Gastroesophageal sphincter (tissue), 4 donors: ENCODE results near the gene IQGAP2. TPM values are rescaled to one million over a fixed set of nuclear protein-coding genes. Genes with fewer than 3 reads are reported as not detected.
"Not testable (repeated sequence)": the region's sequence is repeated elsewhere in the genome, so short reads cannot be mapped to it uniquely, and the experiment has no call there.

Source experiments
- ATAC-seq: fragments of 150-250 bp; one replicate; pipeline ENCODE4 v1.9.1; 2016; ENCODE audit warnings: mild to moderate bottlenecking, moderate library complexity
- H3K27ac ChIP-seq, 4 donors: fragments of 200-600 bp; sonication (generic) in 3 of 4; 1 replicate in 3 of 4; 2 replicates in 1 of 4; pipeline ENCODE4 v1.5.1; 2016 to 2019
- H3K27me3 ChIP-seq: fragments of 200-600 bp; sonication (generic); one replicate; pipeline ENCODE4 v1.5.1; 2019
- H3K36me3 ChIP-seq, 2 donors: fragments of 200-600 bp; sonication (generic); one replicate each; pipeline ENCODE4 v1.5.1; 2019; ENCODE audit warnings: control low read depth in 1 of 2
- H3K4me1 ChIP-seq, 3 donors: fragments of 200-600 bp; sonication (generic); 1 replicate in 2 of 3; 2 replicates in 1 of 3; pipeline ENCODE4 v1.5.1; 2016 to 2019; ENCODE audit warnings: control low read depth in 2 of 3
- H3K4me3 ChIP-seq, 2 donors: fragments of 200-600 bp; sonication (generic); one replicate each; pipeline ENCODE4 v1.5.1; 2019; ENCODE audit warnings: mild to moderate bottlenecking in 1 of 2, moderate library complexity in 1 of 2
- H3K9me3 ChIP-seq, 3 donors: fragments of 200-600 bp; sonication (generic); one replicate each; pipeline ENCODE4 v1.5.1; 2017 to 2019; ENCODE audit warnings: control low read depth in 2 of 3
- EP300 ChIP-seq: sonication (generic); formaldehyde crosslinking; IDR thresholded peaks from one replicate; pipeline ENCODE4 v1.6.1; 2017; ENCODE audit warnings: antibody characterized with exemption, mild to moderate bottlenecking
- POLR2A ChIP-seq, 2 donors: fragments of 450-650 bp; IDR thresholded peaks; one replicate each; pipeline ENCODE4 v1.6.1; 2017; ENCODE audit warnings: antibody characterized with exemption in 2 of 2, mild to moderate bottlenecking in 2 of 2, moderate library complexity in 1 of 2
- POLR2AphosphoS5 ChIP-seq: sonication (generic); formaldehyde crosslinking; IDR thresholded peaks from one replicate; pipeline ENCODE4 v1.6.1; 2017; ENCODE audit warnings: antibody characterized with exemption
- whole genome bisulfite sequencing, 2 donors: methylation state at CpG; one replicate each; pipeline ENCODE4 v1.1.5; 2018; ENCODE audit warnings: low coverage in 1 of 2; 5-methylcytosine and 5-hydroxymethylcytosine counted together
- total RNA-seq, 4 donors: library from RNA; depleted of rRNA; stranded (reverse); fragments of >200 nt; gene quantifications; one replicate each; pipeline ENCODE4 v1.1.0, GENCODE V29; 2016
- TF ChIP-seq, protein P1 (sequence below), 4 experiments: fragments of 200-600 bp in 2 of 4; fragments of 450-650 bp in 2 of 4; sonication (generic) in 1 of 4; IDR thresholded peaks; one replicate each; pipeline ENCODE4 v1.5.1; 2017 to 2019; ENCODE audit warnings: antibody characterized with exemption in 4 of 4, mild to moderate bottlenecking in 2 of 4, moderate library complexity in 2 of 4

IQGAP2 gene
- total RNA-seq, 4 donors from 2014 or later = 15.7 to 34.4 (median 25.8) TPM

DNA sequence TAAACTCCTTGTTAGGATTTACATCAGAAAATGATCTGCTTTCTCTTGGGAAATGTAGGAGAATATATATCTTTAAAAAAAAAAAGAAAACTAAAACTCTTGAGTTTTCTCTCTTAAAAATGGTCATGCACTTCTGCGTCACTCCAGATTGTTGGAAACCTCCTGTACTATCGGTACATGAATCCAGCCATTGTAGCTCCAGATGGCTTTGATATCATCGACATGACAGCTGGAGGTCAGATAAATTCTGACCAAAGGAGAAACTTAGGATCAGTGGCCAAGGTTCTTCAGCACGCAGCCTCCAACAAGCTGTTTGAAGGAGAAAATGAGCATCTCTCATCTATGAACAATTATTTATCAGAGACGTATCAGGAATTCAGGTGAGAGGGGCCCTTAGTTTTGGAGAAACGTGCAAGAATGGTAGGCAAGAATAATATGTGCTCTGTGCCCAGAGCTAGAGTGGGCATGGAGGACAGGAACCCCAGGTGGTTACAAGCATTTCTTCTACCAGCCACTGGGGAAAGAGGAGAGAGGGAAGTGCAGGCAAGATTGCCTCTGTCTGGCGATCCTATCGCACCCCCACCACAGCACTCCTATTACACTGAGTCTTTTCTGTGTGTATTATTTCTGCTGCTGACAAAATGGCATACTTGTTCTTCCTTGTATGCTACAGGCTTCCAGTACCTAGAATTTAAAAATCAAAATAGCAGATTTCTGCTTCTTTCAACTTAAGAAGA is 271.4 kb downstream of the IQGAP2 start:
- 65% methylated on average over 6 to 8 of the region's 8 CpGs for WGBS, 2 donors
- peaks cover 0 to 7% of the 10 kb centered on the region in 2 donors for H3K36me3 ChIP-seq
- ATAC-seq = no peak
- peak overlapping the region in 2 of 4 donors; percentile 5 to 31 for H3K27ac ChIP-seq
- H3K4me3 ChIP-seq = no peak overlapping the region
- H3K4me1 ChIP-seq = no peaks in the 10 kb centered on the region
- H3K9me3 ChIP-seq = no peaks in the 10 kb centered on the region
- no peaks in the 10 kb centered on the region for H3K27me3 ChIP-seq
- TF ChIP-seq POLR2AphosphoS5 (no peak), POLR2A (IDR thresholded peaks at IDR 0.05) (no peak), EP300 (no peak)
- TF ChIP-seq, protein P1, sequence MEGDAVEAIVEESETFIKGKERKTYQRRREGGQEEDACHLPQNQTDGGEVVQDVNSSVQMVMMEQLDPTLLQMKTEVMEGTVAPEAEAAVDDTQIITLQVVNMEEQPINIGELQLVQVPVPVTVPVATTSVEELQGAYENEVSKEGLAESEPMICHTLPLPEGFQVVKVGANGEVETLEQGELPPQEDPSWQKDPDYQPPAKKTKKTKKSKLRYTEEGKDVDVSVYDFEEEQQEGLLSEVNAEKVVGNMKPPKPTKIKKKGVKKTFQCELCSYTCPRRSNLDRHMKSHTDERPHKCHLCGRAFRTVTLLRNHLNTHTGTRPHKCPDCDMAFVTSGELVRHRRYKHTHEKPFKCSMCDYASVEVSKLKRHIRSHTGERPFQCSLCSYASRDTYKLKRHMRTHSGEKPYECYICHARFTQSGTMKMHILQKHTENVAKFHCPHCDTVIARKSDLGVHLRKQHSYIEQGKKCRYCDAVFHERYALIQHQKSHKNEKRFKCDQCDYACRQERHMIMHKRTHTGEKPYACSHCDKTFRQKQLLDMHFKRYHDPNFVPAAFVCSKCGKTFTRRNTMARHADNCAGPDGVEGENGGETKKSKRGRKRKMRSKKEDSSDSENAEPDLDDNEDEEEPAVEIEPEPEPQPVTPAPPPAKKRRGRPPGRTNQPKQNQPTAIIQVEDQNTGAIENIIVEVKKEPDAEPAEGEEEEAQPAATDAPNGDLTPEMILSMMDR (IDR thresholded peaks at IDR 0.05) = no peak

DNA sequence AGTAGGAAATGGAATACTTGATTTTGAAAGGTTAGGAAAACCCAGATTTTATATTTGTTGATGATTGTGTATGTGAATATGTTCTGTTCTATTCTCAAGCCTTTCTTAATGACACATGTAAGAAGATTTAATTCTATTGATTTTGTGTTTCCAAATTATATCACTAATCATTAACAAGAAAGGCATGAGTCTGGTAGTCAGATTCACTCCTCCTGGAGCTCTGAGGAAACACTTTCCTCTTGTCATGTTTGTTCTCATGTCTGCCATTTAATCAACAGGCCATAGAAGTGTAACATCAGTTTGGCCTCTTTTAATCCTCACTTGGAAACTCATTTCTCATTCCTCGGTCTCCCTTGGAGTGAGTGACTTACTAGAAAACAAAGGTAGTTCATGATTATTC is 272.3 kb downstream of the IQGAP2 start:
- Histone ChIP-seq H3K4me3 (no peak overlapping the region), H3K27me3 (no peaks in the 10 kb centered on the region), H3K36me3 (peaks cover 0 to 2% of the 10 kb centered on the region in 2 donors), H3K4me1 (no peaks in the 10 kb centered on the region), H3K9me3 (no peaks in the 10 kb centered on the region), H3K27ac (no peak overlapping the region)
- 100% methylated on average over 1 of the region's 1 CpG for WGBS, 2 donors
- TF ChIP-seq, protein P1 (IDR thresholded peaks at IDR 0.05) = no peak
- TF ChIP-seq EP300 = no peak
- no peak for TF ChIP-seq POLR2A (IDR thresholded peaks at IDR 0.05)
- no peak for TF ChIP-seq POLR2AphosphoS5
- ATAC-seq = no peak

DNA sequence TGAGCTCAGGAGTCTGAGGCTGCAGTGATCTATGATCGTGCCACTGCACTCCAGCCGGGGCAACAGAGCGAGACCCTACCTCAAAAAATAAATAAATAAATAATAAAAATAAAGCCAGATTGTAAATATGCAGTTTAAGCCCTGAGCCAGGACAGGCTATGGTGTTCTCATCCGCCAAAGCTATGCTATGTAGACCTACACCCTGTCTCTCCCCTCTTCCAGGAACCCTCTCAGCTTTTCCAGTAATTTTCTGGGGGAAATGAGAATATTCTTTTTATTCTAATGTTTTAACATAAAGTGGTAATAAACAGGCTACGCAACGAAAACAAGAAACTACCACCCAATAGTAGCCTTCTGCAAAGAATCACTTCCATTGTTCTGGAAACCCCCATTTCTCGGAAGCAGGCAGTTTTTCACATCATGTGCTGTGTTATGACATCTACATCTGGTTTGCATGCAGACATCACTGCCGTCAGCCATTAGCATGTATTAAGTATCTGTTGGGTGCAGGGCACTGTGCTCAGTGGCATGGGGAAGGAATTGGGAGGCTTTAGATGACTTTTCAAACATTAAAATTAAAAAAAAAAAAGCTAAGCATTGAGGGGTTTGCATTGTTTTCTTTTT is 274.9 kb downstream of the IQGAP2 start:
- Histone ChIP-seq H3K27me3 (no peaks in the 10 kb centered on the region), H3K4me3 (no peak overlapping the region), H3K4me1 (no peaks in the 10 kb centered on the region), H3K9me3 (no peaks in the 10 kb centered on the region), H3K36me3 (no peaks in the 10 kb centered on the region), H3K27ac (no peak overlapping the region)
- no peak for TF ChIP-seq POLR2A (IDR thresholded peaks at IDR 0.05)
- TF ChIP-seq EP300 = no peak
- ATAC-seq = no peak
- WGBS, 2 donors = 85 to 88% methylated on average over 7 to 8 of the region's 8 CpGs

DNA sequence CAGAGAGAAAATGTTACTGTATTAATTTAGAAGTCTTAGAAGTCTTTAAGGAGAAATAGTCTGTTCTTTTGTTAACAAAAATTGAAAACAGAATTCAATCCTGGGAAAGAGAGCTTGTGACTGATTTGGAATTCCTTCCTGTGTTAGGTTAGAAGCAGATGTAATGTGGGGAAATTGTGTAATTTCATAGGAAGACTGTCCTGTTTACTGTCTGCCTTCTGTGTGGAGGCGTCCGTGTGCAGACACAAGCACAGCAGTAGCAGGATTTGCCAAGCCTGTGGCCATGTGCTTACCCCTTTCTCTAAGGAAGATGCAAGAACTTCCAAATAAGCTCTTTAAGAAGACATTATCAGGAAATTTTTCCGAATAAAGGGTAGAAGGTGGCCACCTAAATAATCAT is 276.1 kb downstream of the IQGAP2 start:
- H3K27me3 ChIP-seq = no peaks in the 10 kb centered on the region
- 42 to 64% methylated on average over 3 of the region's 3 CpGs for WGBS, 2 donors
- H3K27ac ChIP-seq = no peak overlapping the region
- no peak overlapping the region for H3K4me3 ChIP-seq
- no peaks in the 10 kb centered on the region for H3K36me3 ChIP-seq
- no peak for ATAC-seq
- TF ChIP-seq POLR2AphosphoS5 = no peak
- TF ChIP-seq, protein P1 (IDR thresholded peaks at IDR 0.05) = no peak
- no peak for TF ChIP-seq POLR2A (IDR thresholded peaks at IDR 0.05)
- no peak for TF ChIP-seq EP300
- H3K4me1 ChIP-seq = no peaks in the 10 kb centered on the region
- no peaks in the 10 kb centered on the region for H3K9me3 ChIP-seq

DNA sequence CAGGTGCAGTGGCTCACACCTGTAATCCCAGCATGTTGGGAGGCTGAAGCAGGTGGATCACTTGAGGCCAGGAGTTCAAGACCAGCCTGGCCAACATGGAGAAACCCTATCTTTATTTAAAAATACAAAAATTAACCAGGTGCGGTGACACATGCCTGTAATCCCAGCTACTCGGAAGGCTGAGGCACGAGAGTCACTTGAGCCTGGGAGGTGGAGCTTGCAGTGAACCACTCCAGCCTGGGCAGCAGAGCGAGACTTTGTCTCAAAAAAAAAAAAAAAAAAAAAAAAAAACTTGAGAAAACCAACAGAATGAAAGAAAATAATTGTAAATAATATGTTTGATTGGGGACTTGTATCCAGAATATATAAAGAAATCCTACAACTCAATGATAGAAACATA is 277.7 kb downstream of the IQGAP2 start:
- not testable (repeated sequence) for ATAC-seq, H3K4me1 ChIP-seq, H3K27me3 ChIP-seq, H3K9me3 ChIP-seq, H3K36me3 ChIP-seq, H3K27ac ChIP-seq, H3K4me3 ChIP-seq
- 100% methylated on average over 1 of the region's 4 CpGs; no CpG with 5 or more reads in 1 of the 2 donors for WGBS, 2 donors

DNA sequence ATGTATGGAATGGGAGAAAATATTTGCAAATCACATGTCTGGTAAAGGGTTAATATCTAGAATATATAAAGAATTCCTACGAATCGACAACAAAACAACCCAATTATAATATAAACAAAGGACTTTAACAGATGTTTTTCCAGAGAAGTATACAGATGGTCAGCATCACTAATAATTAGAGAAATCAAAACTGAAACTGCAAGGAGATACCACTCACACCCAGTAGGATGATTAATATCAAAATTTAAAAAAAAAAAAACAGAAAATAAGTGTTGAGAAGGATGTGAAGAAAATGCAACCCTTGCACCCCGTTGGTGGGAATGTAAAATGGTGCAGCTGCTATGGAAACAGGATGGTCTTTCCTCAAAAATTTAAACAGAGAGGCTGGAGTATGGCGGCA is 278.2 kb downstream of the IQGAP2 start:
- Histone ChIP-seq H3K4me3 (no peak overlapping the region), H3K4me1 (no peaks in the 10 kb centered on the region), H3K27me3 (no peaks in the 10 kb centered on the region), H3K36me3 (no peaks in the 10 kb centered on the region), H3K27ac (no peak overlapping the region), H3K9me3 (no peaks in the 10 kb centered on the region)
- no peak for ATAC-seq
- WGBS, 2 donors = 56 to 57% methylated on average over 4 of the region's 4 CpGs
- TF ChIP-seq, protein P1 (IDR thresholded peaks at IDR 0.05) = no peak
- TF ChIP-seq POLR2A (IDR thresholded peaks at IDR 0.05) = no peak
- TF ChIP-seq EP300 = no peak
- no peak for TF ChIP-seq POLR2AphosphoS5
